Esophagus muscularis mucosa (tissue), 4 donors: ENCODE measurements around the gene PTPRN2.

Experiments
- EP300 ChIP-seq: sonication (generic); formaldehyde crosslinking; IDR thresholded peaks from one replicate; pipeline ENCODE4 v1.6.1; 2017; ENCODE audit warnings: antibody characterized with exemption
- POLR2A ChIP-seq: fragments of 450-650 bp; IDR thresholded peaks from one replicate; pipeline ENCODE4 v1.6.1; 2017; ENCODE audit warnings: antibody characterized with exemption, moderate library complexity, mild to moderate bottlenecking, low read depth
- POLR2AphosphoS5 ChIP-seq, 2 donors: sonication (generic); formaldehyde crosslinking; IDR thresholded peaks; one replicate each; pipeline ENCODE4 v1.6.1; 2017; ENCODE audit warnings: antibody characterized with exemption in 2 of 2
- TF ChIP-seq, protein P1 (sequence below), 3 experiments: fragments of 200-600 bp in 2 of 3; fragments of 450-650 bp in 1 of 3; sonication (generic) in 2 of 3; IDR thresholded peaks; one replicate each; pipeline ENCODE4 v1.5.1; 2017 to 2019; ENCODE audit warnings: antibody characterized with exemption in 3 of 3, mild to moderate bottlenecking in 2 of 3, moderate library complexity in 1 of 3

DNA sequence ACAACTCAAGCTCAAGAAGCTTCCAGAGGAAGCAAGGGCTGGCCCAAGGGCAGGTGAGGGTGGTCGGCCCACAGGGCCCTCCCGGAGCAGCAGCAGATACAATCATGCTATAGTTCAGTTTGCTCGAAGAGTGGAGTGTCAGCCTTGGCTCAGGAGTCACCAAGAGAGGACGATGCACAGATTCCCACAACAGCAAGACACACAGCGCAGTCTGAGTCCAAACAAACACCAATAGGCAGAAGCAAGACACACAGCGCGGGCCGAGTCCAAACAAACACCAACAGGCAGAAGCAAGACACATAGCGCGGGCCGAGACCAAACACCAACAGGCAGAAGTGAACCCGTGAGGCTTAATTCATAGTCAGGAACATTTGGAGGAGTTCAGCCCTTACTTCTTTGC lies 138.4 kb downstream of the PTPRN2 start:
- TF ChIP-seq, protein P1, sequence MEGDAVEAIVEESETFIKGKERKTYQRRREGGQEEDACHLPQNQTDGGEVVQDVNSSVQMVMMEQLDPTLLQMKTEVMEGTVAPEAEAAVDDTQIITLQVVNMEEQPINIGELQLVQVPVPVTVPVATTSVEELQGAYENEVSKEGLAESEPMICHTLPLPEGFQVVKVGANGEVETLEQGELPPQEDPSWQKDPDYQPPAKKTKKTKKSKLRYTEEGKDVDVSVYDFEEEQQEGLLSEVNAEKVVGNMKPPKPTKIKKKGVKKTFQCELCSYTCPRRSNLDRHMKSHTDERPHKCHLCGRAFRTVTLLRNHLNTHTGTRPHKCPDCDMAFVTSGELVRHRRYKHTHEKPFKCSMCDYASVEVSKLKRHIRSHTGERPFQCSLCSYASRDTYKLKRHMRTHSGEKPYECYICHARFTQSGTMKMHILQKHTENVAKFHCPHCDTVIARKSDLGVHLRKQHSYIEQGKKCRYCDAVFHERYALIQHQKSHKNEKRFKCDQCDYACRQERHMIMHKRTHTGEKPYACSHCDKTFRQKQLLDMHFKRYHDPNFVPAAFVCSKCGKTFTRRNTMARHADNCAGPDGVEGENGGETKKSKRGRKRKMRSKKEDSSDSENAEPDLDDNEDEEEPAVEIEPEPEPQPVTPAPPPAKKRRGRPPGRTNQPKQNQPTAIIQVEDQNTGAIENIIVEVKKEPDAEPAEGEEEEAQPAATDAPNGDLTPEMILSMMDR (IDR thresholded peaks at IDR 0.05) = no peak
- TF ChIP-seq POLR2AphosphoS5 (IDR thresholded peaks at IDR 0.05) = no peak
- TF ChIP-seq POLR2A = no peak
- TF ChIP-seq EP300 = no peak
